Measurements from ENCODE around the gene KRT77.

GRCh38 chr12:52739963-52740362, 36.6 kb upstream of the KRT77 start:
- TF ChIP-seq, protein P1, sequence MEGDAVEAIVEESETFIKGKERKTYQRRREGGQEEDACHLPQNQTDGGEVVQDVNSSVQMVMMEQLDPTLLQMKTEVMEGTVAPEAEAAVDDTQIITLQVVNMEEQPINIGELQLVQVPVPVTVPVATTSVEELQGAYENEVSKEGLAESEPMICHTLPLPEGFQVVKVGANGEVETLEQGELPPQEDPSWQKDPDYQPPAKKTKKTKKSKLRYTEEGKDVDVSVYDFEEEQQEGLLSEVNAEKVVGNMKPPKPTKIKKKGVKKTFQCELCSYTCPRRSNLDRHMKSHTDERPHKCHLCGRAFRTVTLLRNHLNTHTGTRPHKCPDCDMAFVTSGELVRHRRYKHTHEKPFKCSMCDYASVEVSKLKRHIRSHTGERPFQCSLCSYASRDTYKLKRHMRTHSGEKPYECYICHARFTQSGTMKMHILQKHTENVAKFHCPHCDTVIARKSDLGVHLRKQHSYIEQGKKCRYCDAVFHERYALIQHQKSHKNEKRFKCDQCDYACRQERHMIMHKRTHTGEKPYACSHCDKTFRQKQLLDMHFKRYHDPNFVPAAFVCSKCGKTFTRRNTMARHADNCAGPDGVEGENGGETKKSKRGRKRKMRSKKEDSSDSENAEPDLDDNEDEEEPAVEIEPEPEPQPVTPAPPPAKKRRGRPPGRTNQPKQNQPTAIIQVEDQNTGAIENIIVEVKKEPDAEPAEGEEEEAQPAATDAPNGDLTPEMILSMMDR (IDR thresholded peaks at IDR 0.05) = no peak
- no peak for TF ChIP-seq POLR2AphosphoS5 (IDR thresholded peaks at IDR 0.05)

Data from breast epithelium (tissue), 3 donors.